GM15510 (cell line): Measurements from ENCODE around the gene PRSS57.

Source experiments
- POLR2A ChIP-seq: IDR thresholded peaks from 3 replicates; pipeline ENCODE4 v1.6.1; 2011; ENCODE audit warnings: borderline replicate concordance; ENCODE audit not compliant: insufficient read length; ENCODE audit errors: extremely low read depth

Gene PRSS57

GRCh38 chr19:709196-709964, 14.1 kb upstream of the PRSS57 start:
- no peak for TF ChIP-seq POLR2A

GRCh38 chr19:708154-709143, 13.2 kb upstream of the PRSS57 start, which contains the start of gene PALM:
Gene PALM (plus strand): TSS chr19:708935. CDS start chr19:709147, 212 bp downstream.
- no peak for TF ChIP-seq POLR2A

GRCh38 chr19:704447-704741, 9.1 kb upstream of the PRSS57 start:
- no peak for TF ChIP-seq POLR2A

GRCh38 chr19:703651-704446, 8.6 kb upstream of the PRSS57 start:
- no peak for TF ChIP-seq POLR2A

- no peak for TF ChIP-seq POLR2A
These were observed 8.0 kb upstream of the PRSS57 start for GRCh38 chr19:703329-703650.

- no peak for TF ChIP-seq POLR2A
These were observed 536 bp downstream of the PRSS57 start for GRCh38 chr19:694481-695351.

- no peak for TF ChIP-seq POLR2A
These were observed 5.0 kb downstream of the PRSS57 start for GRCh38 chr19:690203-690602.

GRCh38 chr19:688992-689391, 6.3 kb downstream of the PRSS57 start:
- TF ChIP-seq POLR2A = no peak

GRCh38 chr19:688214-688613, 7.0 kb downstream of the PRSS57 start:
- no peak for TF ChIP-seq POLR2A

- TF ChIP-seq POLR2A = no peak
These were observed 7.6 kb downstream of the PRSS57 start for GRCh38 chr19:687569-688166.

GRCh38 chr19:686589-687297, 8.5 kb downstream of the PRSS57 start:
- no peak for TF ChIP-seq POLR2A

- no peak for TF ChIP-seq POLR2A
These were observed 9.8 kb downstream of the PRSS57 start for GRCh38 chr19:685454-685931.
